Measurements from ENCODE around the gene UNG. TPM values are rescaled to one million over a fixed set of nuclear protein-coding genes. Genes with fewer than 3 reads are reported as not detected.

The UNG gene
- total RNA-seq, 1 donor from 2014 or later, result 77.6 TPM

GRCh38 chr12:109092497-109093021 lies 4.8 kb upstream of the UNG start:
- peak overlapping the region; percentile 84 for H3K4me3 Mint-ChIP-seq
- no peaks in the 10 kb centered on the region for H3K27me3 Mint-ChIP-seq (ENCODE audit: low read depth)
- TF ChIP-seq, protein P1, sequence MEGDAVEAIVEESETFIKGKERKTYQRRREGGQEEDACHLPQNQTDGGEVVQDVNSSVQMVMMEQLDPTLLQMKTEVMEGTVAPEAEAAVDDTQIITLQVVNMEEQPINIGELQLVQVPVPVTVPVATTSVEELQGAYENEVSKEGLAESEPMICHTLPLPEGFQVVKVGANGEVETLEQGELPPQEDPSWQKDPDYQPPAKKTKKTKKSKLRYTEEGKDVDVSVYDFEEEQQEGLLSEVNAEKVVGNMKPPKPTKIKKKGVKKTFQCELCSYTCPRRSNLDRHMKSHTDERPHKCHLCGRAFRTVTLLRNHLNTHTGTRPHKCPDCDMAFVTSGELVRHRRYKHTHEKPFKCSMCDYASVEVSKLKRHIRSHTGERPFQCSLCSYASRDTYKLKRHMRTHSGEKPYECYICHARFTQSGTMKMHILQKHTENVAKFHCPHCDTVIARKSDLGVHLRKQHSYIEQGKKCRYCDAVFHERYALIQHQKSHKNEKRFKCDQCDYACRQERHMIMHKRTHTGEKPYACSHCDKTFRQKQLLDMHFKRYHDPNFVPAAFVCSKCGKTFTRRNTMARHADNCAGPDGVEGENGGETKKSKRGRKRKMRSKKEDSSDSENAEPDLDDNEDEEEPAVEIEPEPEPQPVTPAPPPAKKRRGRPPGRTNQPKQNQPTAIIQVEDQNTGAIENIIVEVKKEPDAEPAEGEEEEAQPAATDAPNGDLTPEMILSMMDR (conservative IDR thresholded peaks at IDR 0.05), result no peak
- peaks cover 37% of the 10 kb centered on the region for H3K4me1 Mint-ChIP-seq
- peak overlapping the region; percentile 75 for H3K27ac Mint-ChIP-seq (ENCODE audit: unreplicated experiment)
- H3K9me3 Mint-ChIP-seq, result no peaks in the 10 kb centered on the region
- H3K36me3 Mint-ChIP-seq (ENCODE audit: low read depth), result peaks cover 6% of the 10 kb centered on the region
- DNase-seq (ENCODE audit: low read depth, low spot score), result no peak

GRCh38 chr12:109093022-109093918 lies 4.1 kb upstream of the UNG start, which contains the start of gene ALKBH2:
Gene ALKBH2 (minus strand): TSS chr12:109093472. CDS start chr12:109092786, 686 bp downstream.
- no peaks in the 10 kb centered on the region for H3K27me3 Mint-ChIP-seq (ENCODE audit: low read depth)
- peak within 1 kb of the TSS; percentile 75 for H3K27ac Mint-ChIP-seq (ENCODE audit: unreplicated experiment)

GRCh38 chr12:109097140-109097434 lies 310 bp upstream of the UNG start:
- H3K27ac Mint-ChIP-seq (ENCODE audit: unreplicated experiment), result peak overlapping the region; percentile 92
- H3K4me3 Mint-ChIP-seq, result peak overlapping the region; percentile 95
- TF ChIP-seq, protein P1 (conservative IDR thresholded peaks at IDR 0.05), result no peak
- no peak for DNase-seq (ENCODE audit: low read depth, low spot score)
- no peaks in the 10 kb centered on the region for H3K9me3 Mint-ChIP-seq
- H3K27me3 Mint-ChIP-seq (ENCODE audit: low read depth), result no peaks in the 10 kb centered on the region
- H3K4me1 Mint-ChIP-seq, result peaks cover 46% of the 10 kb centered on the region
- peaks cover 24% of the 10 kb centered on the region for H3K36me3 Mint-ChIP-seq (ENCODE audit: low read depth)

More at GRCh38 chr12:109093022-109093918, 4.1 kb upstream of the UNG start, which contains the start of gene ALKBH2:
- Mint-ChIP-seq H3K4me3 (peak within 1 kb of the TSS; percentile 84), H3K36me3 (ENCODE audit: low read depth) (peaks cover 6% of the 10 kb centered on the region), H3K4me1 (peaks cover 37% of the 10 kb centered on the region), H3K9me3 (no peaks in the 10 kb centered on the region)
- TF ChIP-seq, protein P1 (conservative IDR thresholded peaks at IDR 0.05), result peak; percentile 98
- peak; percentile 88 for DNase-seq (ENCODE audit: low read depth, low spot score)

GRCh38 chr12:109098183-109098604 lies 797 bp downstream of the UNG start:
- DNase-seq (ENCODE audit: low read depth, low spot score), result no peak

DNA sequence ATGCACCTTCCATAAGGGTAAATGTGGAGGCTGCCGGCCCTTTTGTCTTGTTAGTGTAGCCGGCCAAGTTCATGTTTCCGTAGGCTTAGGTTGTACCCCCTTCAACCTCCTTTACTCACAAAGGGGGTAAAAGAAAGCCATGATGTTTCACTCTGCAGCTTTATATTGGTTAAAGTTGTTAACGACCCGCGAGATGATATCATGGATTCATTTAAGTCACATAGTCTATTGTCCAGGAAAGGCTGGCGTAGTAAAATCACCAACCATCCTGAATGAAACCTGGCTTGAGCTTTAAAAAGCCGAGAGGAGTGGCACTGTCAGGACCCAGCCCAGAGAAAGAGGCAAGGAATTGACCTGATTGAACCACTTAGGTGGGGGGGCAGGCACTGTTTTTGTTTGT lies 1.3 kb downstream of the UNG start:
- DNase-seq (ENCODE audit: low read depth, low spot score), result no peak
- H3K36me3 Mint-ChIP-seq (ENCODE audit: low read depth), result peaks cover 20% of the 10 kb centered on the region
- H3K4me3 Mint-ChIP-seq, result peak overlapping the region; percentile 95
- H3K27ac Mint-ChIP-seq (ENCODE audit: unreplicated experiment), result peak overlapping the region; percentile 30
- peaks cover 31% of the 10 kb centered on the region for H3K4me1 Mint-ChIP-seq
- no peaks in the 10 kb centered on the region for H3K27me3 Mint-ChIP-seq (ENCODE audit: low read depth)
- TF ChIP-seq, protein P1 (conservative IDR thresholded peaks at IDR 0.05), result no peak
- H3K9me3 Mint-ChIP-seq, result no peaks in the 10 kb centered on the region

More at GRCh38 chr12:109098183-109098604, 797 bp downstream of the UNG start:
- TF ChIP-seq, protein P1 (conservative IDR thresholded peaks at IDR 0.05), result no peak
- H3K36me3 Mint-ChIP-seq (ENCODE audit: low read depth), result peaks cover 18% of the 10 kb centered on the region
- peaks cover 35% of the 10 kb centered on the region for H3K4me1 Mint-ChIP-seq
- H3K4me3 Mint-ChIP-seq, result peak overlapping the region; percentile 95
- no peaks in the 10 kb centered on the region for H3K9me3 Mint-ChIP-seq
- no peaks in the 10 kb centered on the region for H3K27me3 Mint-ChIP-seq (ENCODE audit: low read depth)
- peak overlapping the region; percentile 89 for H3K27ac Mint-ChIP-seq (ENCODE audit: unreplicated experiment)

All from neural crest cell (in vitro differentiated cells).